HepG2 (cell line): ENCODE results near the gene DIAPH1. TPM values are rescaled to one million over a fixed set of nuclear protein-coding genes. Genes with fewer than 3 reads are reported as not detected.

ENCODE experiments used
- ATAC-seq: fragments of 200-7000 bp; cut with Tn5 transposase; 3 replicates; pipeline ENCODE4 v1.9.1; 2020; ENCODE audit warnings: mild to moderate bottlenecking, moderate library complexity
- BruUV-seq: library from RNA; stranded (reverse); fragments of 400-500 nt; replicated peaks from 2 replicates; lab custom pipeline; 2021; lab: Mats Ljungman, UMichigan
- CTCF ChIA-PET: fragments of 300-600 bp; formaldehyde crosslinking; extraction: SDS; loops from one replicate; lab custom pipeline; 2021; ENCODE audit warnings: low total read pairs, inconsistent platforms, low intra/inter-chr PET ratio; lab: Yijun Ruan, JAX
- POLR2A ChIA-PET: fragments of 350-600 bp; sonication (Branson Sonifier 250); formaldehyde crosslinking; loops from one replicate; lab custom pipeline; 2020; ENCODE audit warnings: antibody characterized with exemption, inconsistent platforms; lab: Yijun Ruan, JAX
- DNase-seq: peaks from one replicate; pipeline ENCODE4 v3.0.0-alpha.2; 2015; ENCODE audit warnings: low spot score
- FAIRE-seq: peaks from 3 replicates; lab custom pipeline; 2011; peaks lifted over from hg19 to GRCh38; lab: Jason Lieb, UNC
- H2AFZ ChIP-seq: one replicate; pipeline ENCODE4 v1.6.1; 2011; ENCODE audit warnings: low read length, inconsistent platforms
- H3K27ac ChIP-seq: fragments of 300-600 bp; 3 replicates; pipeline ENCODE4 v1.8.0; 2011; ENCODE audit warnings: mixed run types, mild to moderate bottlenecking, mixed read lengths, low read length, inconsistent platforms; ENCODE audit not compliant: insufficient read depth; ENCODE audit errors: extremely low read length
- H3K27me3 ChIP-seq, 2 experiments: fragments of 200-600 bp in 1 of 2; 2 replicates in 1 of 2; 3 replicates in 1 of 2; pipeline versions ENCODE4 v1.6.0 to v1.8.0; 2011; ENCODE audit warnings: low read length in 2 of 2, mild to moderate bottlenecking in 2 of 2, moderate library complexity in 2 of 2, inconsistent platforms in 1 of 2; ENCODE audit not compliant: insufficient read depth in 2 of 2, control insufficient read depth in 1 of 2
- H3K36me3 ChIP-seq, 2 experiments: fragments of 200-600 bp in 1 of 2; replicated peaks in 1 of 2; 2 replicates in 1 of 2; 3 replicates in 1 of 2; pipeline versions ENCODE4 v1.5.1 to v1.8.0; 2011; ENCODE audit warnings: low read length in 2 of 2, inconsistent platforms in 1 of 2; ENCODE audit not compliant: insufficient read depth in 2 of 2, control insufficient read depth in 1 of 2
- H3K4me1 ChIP-seq: 2 replicates; pipeline ENCODE4 v1.5.1; 2012; ENCODE audit warnings: low read length, inconsistent platforms; ENCODE audit not compliant: insufficient read depth
- H3K4me2 ChIP-seq: 2 replicates; pipeline ENCODE4 v1.6.0; 2011; ENCODE audit warnings: low read depth, low read length, inconsistent platforms
- H3K4me3 ChIP-seq, 3 experiments: fragments of 200-600 bp in 1 of 3; sonication (generic), shearing (Covaris generic) in 1 of 3; replicated peaks in 1 of 3; 2 replicates each; pipeline ENCODE4 v1.5.1; 2011 to 2016; ENCODE audit warnings: low read length in 3 of 3, inconsistent platforms in 2 of 3, low read depth in 2 of 3, mild to moderate bottlenecking in 2 of 3, control low read depth in 1 of 3, mixed read lengths in 1 of 3; ENCODE audit not compliant: insufficient read depth in 1 of 3
- H3K79me2 ChIP-seq: one replicate; pipeline ENCODE4 v1.6.1; 2011; ENCODE audit warnings: low read length, inconsistent platforms; ENCODE audit not compliant: insufficient read depth
- H3K9ac ChIP-seq: 2 replicates; pipeline ENCODE4 v1.6.0; 2011; ENCODE audit warnings: mild to moderate bottlenecking, low read depth, low read length, inconsistent platforms; ENCODE audit not compliant: insufficient read depth
- H3K9me3 ChIP-seq: 2 replicates; pipeline ENCODE4 v1.5.1; 2012; ENCODE audit warnings: mild to moderate bottlenecking, low read length
- H4K20me1 ChIP-seq: 2 replicates; pipeline ENCODE4 v1.6.0; 2011; ENCODE audit warnings: inconsistent platforms, mild to moderate bottlenecking, low read length, moderate library complexity; ENCODE audit not compliant: insufficient read depth
- ADNP ChIP-seq: sonication (generic); formaldehyde crosslinking; IDR thresholded peaks from 2 replicates; pipeline ENCODE4 v1.4.0; 2020; ENCODE audit warnings: missing genetic modification reagents
- E2F2 ChIP-seq: sonication (generic); formaldehyde crosslinking; IDR thresholded peaks from 2 replicates; pipeline ENCODE4 v1.4.0; 2020; ENCODE audit warnings: missing genetic modification reagents, borderline replicate concordance
- HNF4A ChIP-seq: sonication (generic); formaldehyde crosslinking; IDR thresholded peaks from 2 replicates; pipeline ENCODE4 v1.4.0; 2020; ENCODE audit warnings: missing genetic modification reagents
- HNRNPH1 ChIP-seq: fragments of 200-400 bp; formaldehyde crosslinking; optimal IDR thresholded peaks from 2 replicates; pipeline ENCODE3; 2017; ENCODE audit warnings: mild to moderate bottlenecking, low read depth, low read length
- KAT2B ChIP-seq: fragments of 150-350 bp; IDR thresholded peaks from 2 replicates; pipeline ENCODE4 v1.6.1; 2014; ENCODE audit warnings: low read depth, low read length, borderline replicate concordance
- NFKBIZ ChIP-seq: IDR thresholded peaks from 2 replicates; pipeline ENCODE4 v1.6.1; 2018; ENCODE audit warnings: missing genetic modification reagents, missing compliant biosample characterization
- POLR2A ChIP-seq, 2 experiments: IDR thresholded peaks; 2 replicates each; pipeline ENCODE4 v1.6.1; 2011; ENCODE audit warnings: low read depth in 2 of 2, low read length in 2 of 2, mild to moderate bottlenecking in 1 of 2, moderate library complexity in 1 of 2; ENCODE audit not compliant: insufficient read depth in 1 of 2
- RERE ChIP-seq: IDR thresholded peaks from 2 replicates; pipeline ENCODE4 v1.6.1; 2016; ENCODE audit warnings: low read depth, missing genetic modification reagents, missing compliant biosample characterization
- REXO4 ChIP-seq: sonication (generic); formaldehyde crosslinking; IDR thresholded peaks from 2 replicates; pipeline ENCODE4 v1.8.0; 2022; ENCODE audit warnings: missing genetic modification reagents, mild to moderate bottlenecking, borderline replicate concordance
- RFXAP ChIP-seq: sonication (generic); formaldehyde crosslinking; IDR thresholded peaks from 2 replicates; pipeline ENCODE4 v1.4.0; 2020; ENCODE audit warnings: missing genetic modification reagents, borderline replicate concordance
- ZBTB21 ChIP-seq: sonication (generic); formaldehyde crosslinking; IDR thresholded peaks from 2 replicates; pipeline ENCODE4 v1.4.0; 2020; ENCODE audit warnings: missing genetic modification reagents
- ZFP62 ChIP-seq: sonication (generic); formaldehyde crosslinking; IDR thresholded peaks from 2 replicates; pipeline ENCODE4 v1.4.0; 2020; ENCODE audit warnings: missing genetic modification reagents
- ZNF136 ChIP-seq: sonication (generic); formaldehyde crosslinking; IDR thresholded peaks from 2 replicates; pipeline ENCODE4 v1.8.1; 2022; ENCODE audit warnings: low read depth, mild to moderate bottlenecking, moderate library complexity, missing genetic modification reagents
- ZNF33A ChIP-seq: sonication (generic); formaldehyde crosslinking; IDR thresholded peaks from 2 replicates; pipeline ENCODE4 v1.5.1; 2020; ENCODE audit warnings: missing genetic modification reagents, mild to moderate bottlenecking, moderate library complexity, borderline replicate concordance
- WGBS: methylation state at CpG from one replicate; pipeline ENCODE4 v1.1.6; 2017; ENCODE audit warnings: low lambda C conversion rate; 5-methylcytosine and 5-hydroxymethylcytosine counted together
- in situ Hi-C: cut with HindIII; loops from 2 replicates; pipeline ENCODE4 v1.10.0; 2017; ENCODE audit warnings: low pct_unique_long_range_greater_than_20kb; ENCODE audit not compliant: extremely low pct_ligation_motif_present
- intact Hi-C: fragments of 100-400 bp; cut with micrococcal nuclease; formaldehyde crosslinking; loops from one replicate; pipeline ENCODE4 v1.10.0; 2022; ENCODE audit not compliant: unreplicated experiment
- polyA plus RNA-seq, 8 experiments: library from polyadenylated mRNA; depleted of rRNA in 3 of 8; stranded (reverse) in 7 of 8; unstranded in 1 of 8; fragments of >200 nt; fragmentation: Illumina TruSeq in 4 of 8; extraction: Trizol in 4 of 8; gene quantifications; 2 replicates each; pipeline versions ENCODE4 v1.2.1 to v1.2.3, GENCODE V29; 2011 to 2016; ENCODE audit warnings: low read depth in 4 of 8, missing spikeins in 1 of 8, mixed read lengths in 1 of 8; ENCODE audit not compliant: insufficient read depth in 1 of 8
- total RNA-seq, 5 experiments: library from RNA; depleted of rRNA; stranded (reverse); fragments of >200 nt; fragmentation: Illumina TruSeq; extraction: Trizol; gene quantifications; 2 replicates each; pipeline ENCODE4 v1.2.3, GENCODE V29; 2016; ENCODE audit warnings: low read depth in 1 of 5

DIAPH1 gene
- total and polyA plus RNA-seq, 2 of the 13 experiments (the other 11 are each of a cell fraction or from before 2014, with no cell fraction given), result 25.1 to 33.9 TPM

GRCh38 chr5:141605523-141606277 lies 13.1 kb downstream of the DIAPH1 start:
- CTCF ChIA-PET, result no interaction called here
- no peak for DNase-seq
- Histone ChIP-seq H3K4me1 (peaks cover 72% of the 10 kb centered on the region), H3K9ac (no peak overlapping the region), H4K20me1 (no peaks in the 10 kb centered on the region; the same call in 1 of the 2 replicates)
- intact Hi-C loops, result no loop called here
- TF ChIP-seq RERE (CRISPR knock-in tag) (no peak), REXO4 (no peak), RFXAP (CRISPR knock-in tag) (no peak), E2F2 (CRISPR knock-in tag) (no peak), ADNP (CRISPR knock-in tag) (no peak), HNRNPH1 (no peak), HNF4A (no peak), POLR2A (IDR thresholded peaks at IDR 0.05; ENCODE audit: insufficient read depth in 1 of 2, low read depth in 2 of 2, low read length in 2 of 2) (no peak), NFKBIZ (CRISPR knock-in tag) (no peak), ZNF136 (CRISPR knock-in tag) (no peak), ZBTB21 (CRISPR knock-in tag) (no peak), ZNF33A (CRISPR knock-in tag) (no peak), KAT2B (no peak), ZFP62 (no peak)
- TF ChIP-seq, all 625 proteins: peak for 0
- FAIRE-seq (no peak), ATAC-seq (no peak)
- H3K9me3 ChIP-seq, result no peaks in the 10 kb centered on the region
- BruUV-seq, result no TSS peak
- no peak overlapping the region for H2AFZ ChIP-seq
- POLR2A ChIA-PET, result no interaction called here
- in situ Hi-C loops, result no loop called here
- peaks cover 0 to 10% of the 10 kb centered on the region in 2 experiments; a peak in 2 of 5 replicates for H3K36me3 ChIP-seq
- H3K27ac ChIP-seq, result peak overlapping the region; percentile 32
- H3K4me3 ChIP-seq, result no peak overlapping the region
- no peak overlapping the region for H3K4me2 ChIP-seq
- peaks cover 89% of the 10 kb centered on the region for H3K79me2 ChIP-seq
- H3K27me3 ChIP-seq, result no peaks in the 10 kb centered on the region
- WGBS, result 89% methylated on average over 6 of the region's 6 CpGs
